Ishikawa (cell line): ENCODE results near the gene TRIO.

ENCODE experiments used
- CEBPB ChIP-seq: IDR thresholded peaks from 2 replicates; pipeline ENCODE4 v1.6.1; 2012
- EP300 ChIP-seq: IDR thresholded peaks from 2 replicates; pipeline ENCODE4 v1.6.1; 2012; ENCODE audit warnings: borderline replicate concordance
- FOXM1 ChIP-seq: IDR thresholded peaks from 2 replicates; pipeline ENCODE4 v1.6.1; 2012; ENCODE audit warnings: low read depth, borderline replicate concordance
- RAD21 ChIP-seq: IDR thresholded peaks from 2 replicates; pipeline ENCODE4 v1.6.1; 2012; ENCODE audit warnings: low read depth
- TAF1 ChIP-seq: IDR thresholded peaks from 2 replicates; pipeline ENCODE4 v1.6.1; 2012; ENCODE audit warnings: low read depth, mild to moderate bottlenecking
- YY1 ChIP-seq: IDR thresholded peaks from 2 replicates; pipeline ENCODE4 v1.6.1; 2012; ENCODE audit warnings: low read depth

DNA sequence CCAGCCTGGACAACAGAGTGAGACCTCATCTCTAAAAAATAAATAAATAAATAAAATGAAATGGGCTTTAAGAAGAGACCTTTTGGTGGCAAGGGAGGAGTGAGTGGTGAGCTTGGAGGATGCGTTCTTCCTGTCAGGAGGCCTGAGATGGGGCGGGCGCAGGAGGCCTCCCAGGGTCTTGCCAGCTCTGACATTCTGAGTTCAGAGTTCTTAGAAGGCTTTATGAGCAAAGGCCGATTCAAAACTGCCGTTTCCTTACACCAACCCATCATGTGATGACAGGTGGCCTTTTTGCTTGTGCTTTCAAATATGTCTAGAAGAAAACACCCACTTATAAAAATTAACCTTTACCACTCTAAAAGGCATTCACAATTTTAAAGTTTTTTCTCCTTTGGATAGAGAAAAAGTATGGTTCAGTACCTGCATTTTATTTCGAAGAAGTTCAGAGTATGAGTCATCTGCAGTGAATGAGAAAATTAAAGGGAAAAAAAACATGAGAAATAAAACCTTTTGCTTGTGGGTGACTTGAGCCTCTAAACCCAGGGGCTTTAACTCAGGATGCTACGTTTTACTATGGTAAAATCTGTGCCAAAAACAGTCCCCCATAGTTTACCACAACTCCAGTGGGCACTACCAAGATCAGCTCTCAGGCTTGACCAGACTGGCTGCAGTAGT, 281.0 kb downstream of the TRIO start:
- no peak for TF ChIP-seq TAF1
- no peak for TF ChIP-seq EP300
- no peak for TF ChIP-seq YY1
- TF ChIP-seq FOXM1 = no peak
- no peak for TF ChIP-seq CEBPB
- no peak for TF ChIP-seq RAD21
